HepG2 (cell line): Measurements from ENCODE around the gene GGACT. TPM values are rescaled to one million over a fixed set of nuclear protein-coding genes. Genes with fewer than 3 reads are reported as not detected.
A peak's percentile ranks its signal among the peaks of the same experiment; 100 is the strongest.

Source experiments
- AKAP8 ChIP-seq: sonication (generic); formaldehyde crosslinking; IDR thresholded peaks from 2 replicates; pipeline ENCODE4 v1.5.1; 2020; ENCODE audit warnings: mild to moderate bottlenecking, missing genetic modification reagents
- ARID2 ChIP-seq: sonication (generic); formaldehyde crosslinking; IDR thresholded peaks from 2 replicates; pipeline ENCODE4 v1.8.1; 2022; ENCODE audit warnings: mild to moderate bottlenecking, missing genetic modification reagents, borderline replicate concordance
- BRD4 ChIP-seq: sonication (generic); formaldehyde crosslinking; IDR thresholded peaks from 2 replicates; pipeline ENCODE4 v1.4.0; 2020; ENCODE audit warnings: missing genetic modification reagents
- DDIT3 ChIP-seq: sonication (generic); formaldehyde crosslinking; IDR thresholded peaks from 2 replicates; pipeline ENCODE4 v1.4.0; 2020; ENCODE audit warnings: mild to moderate bottlenecking, missing genetic modification reagents
- NFAT5 ChIP-seq: sonication (generic); formaldehyde crosslinking; IDR thresholded peaks from 2 replicates; pipeline ENCODE4 v1.4.0; 2020; ENCODE audit warnings: missing genetic modification reagents
- ZBTB3 ChIP-seq: sonication (generic); formaldehyde crosslinking; IDR thresholded peaks from 2 replicates; pipeline ENCODE4 v1.4.0; 2020; ENCODE audit warnings: low read depth, mild to moderate bottlenecking, moderate library complexity, missing genetic modification reagents, borderline replicate concordance
- ZBTB39 ChIP-seq: sonication (generic); formaldehyde crosslinking; IDR thresholded peaks from 2 replicates; pipeline ENCODE4 v1.5.0; 2020; ENCODE audit warnings: missing genetic modification reagents
- ZC3H13 ChIP-seq: sonication (generic); formaldehyde crosslinking; IDR thresholded peaks from 2 replicates; pipeline ENCODE4 v1.8.1; 2023; ENCODE audit warnings: mild to moderate bottlenecking, missing genetic modification reagents, moderate library complexity
- ZNF225 ChIP-seq: sonication (generic); formaldehyde crosslinking; IDR thresholded peaks from 2 replicates; pipeline ENCODE4 v1.4.0; 2020; ENCODE audit warnings: mild to moderate bottlenecking, missing genetic modification reagents
- ZNF263 ChIP-seq: sonication (generic); formaldehyde crosslinking; IDR thresholded peaks from 2 replicates; pipeline ENCODE4 v1.4.0; 2020; ENCODE audit warnings: missing genetic modification reagents
- ZNF572 ChIP-seq: sonication (generic); formaldehyde crosslinking; IDR thresholded peaks from 2 replicates; pipeline ENCODE4 v1.5.1; 2020; ENCODE audit warnings: mild to moderate bottlenecking, missing genetic modification reagents
- ZSCAN30 ChIP-seq: sonication (generic); formaldehyde crosslinking; IDR thresholded peaks from 2 replicates; pipeline ENCODE4 v1.5.0; 2020; ENCODE audit warnings: mild to moderate bottlenecking, missing genetic modification reagents
- polyA plus RNA-seq, 8 experiments: library from polyadenylated mRNA; depleted of rRNA in 3 of 8; stranded (reverse) in 7 of 8; unstranded in 1 of 8; fragments of >200 nt; fragmentation: Illumina TruSeq in 4 of 8; extraction: Trizol in 4 of 8; gene quantifications; 2 replicates each; pipeline versions ENCODE4 v1.2.1 to v1.2.3, GENCODE V29; 2011 to 2016; ENCODE audit warnings: low read depth in 4 of 8, missing spikeins in 1 of 8, mixed read lengths in 1 of 8; ENCODE audit not compliant: insufficient read depth in 1 of 8
- total RNA-seq, 5 experiments: library from RNA; depleted of rRNA; stranded (reverse); fragments of >200 nt; fragmentation: Illumina TruSeq; extraction: Trizol; gene quantifications; 2 replicates each; pipeline ENCODE4 v1.2.3, GENCODE V29; 2016; ENCODE audit warnings: low read depth in 1 of 5
- TF ChIP-seq, protein P1 (sequence below): sonication (generic); formaldehyde crosslinking; conservative IDR thresholded peaks from 2 replicates; pipeline ENCODE4 v1.8.1; 2023; ENCODE audit warnings: missing genetic modification reagents
- TF ChIP-seq, protein P2 (sequence below): sonication (generic); formaldehyde crosslinking; IDR thresholded peaks from 2 replicates; pipeline ENCODE4 v1.4.0; 2020; ENCODE audit warnings: missing genetic modification reagents

The GGACT gene
- total and polyA plus RNA-seq, 2 of the 13 experiments (the other 11 are each of a cell fraction or from before 2014, with no cell fraction given) = 1.7 to 1.9 TPM

GRCh38 chr13:100588331-100589177 lies at the start of gene GGACT (continued):
- TF ChIP-seq, protein P1, sequence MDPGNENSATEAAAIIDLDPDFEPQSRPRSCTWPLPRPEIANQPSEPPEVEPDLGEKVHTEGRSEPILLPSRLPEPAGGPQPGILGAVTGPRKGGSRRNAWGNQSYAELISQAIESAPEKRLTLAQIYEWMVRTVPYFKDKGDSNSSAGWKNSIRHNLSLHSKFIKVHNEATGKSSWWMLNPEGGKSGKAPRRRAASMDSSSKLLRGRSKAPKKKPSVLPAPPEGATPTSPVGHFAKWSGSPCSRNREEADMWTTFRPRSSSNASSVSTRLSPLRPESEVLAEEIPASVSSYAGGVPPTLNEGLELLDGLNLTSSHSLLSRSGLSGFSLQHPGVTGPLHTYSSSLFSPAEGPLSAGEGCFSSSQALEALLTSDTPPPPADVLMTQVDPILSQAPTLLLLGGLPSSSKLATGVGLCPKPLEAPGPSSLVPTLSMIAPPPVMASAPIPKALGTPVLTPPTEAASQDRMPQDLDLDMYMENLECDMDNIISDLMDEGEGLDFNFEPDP (CRISPR knock-in tag) = no peak
- TF ChIP-seq ZBTB39 (CRISPR knock-in tag) (no peak), AKAP8 (no peak), NFAT5 (CRISPR knock-in tag) (peak; percentile 87), ZNF263 (no peak; the same call in 1 of the 2 replicates), ARID2 (CRISPR knock-in tag) (no peak), ZNF225 (no peak), ZBTB3 (CRISPR knock-in tag) (no peak; the same call in 1 of the 2 replicates), DDIT3 (CRISPR knock-in tag) (no peak), BRD4 (CRISPR knock-in tag) (no peak; the same call in 1 of the 2 replicates), ZC3H13 (CRISPR knock-in tag) (no peak), ZNF572 (CRISPR knock-in tag) (no peak), ZSCAN30 (CRISPR knock-in tag) (no peak)
- TF ChIP-seq, protein P2, sequence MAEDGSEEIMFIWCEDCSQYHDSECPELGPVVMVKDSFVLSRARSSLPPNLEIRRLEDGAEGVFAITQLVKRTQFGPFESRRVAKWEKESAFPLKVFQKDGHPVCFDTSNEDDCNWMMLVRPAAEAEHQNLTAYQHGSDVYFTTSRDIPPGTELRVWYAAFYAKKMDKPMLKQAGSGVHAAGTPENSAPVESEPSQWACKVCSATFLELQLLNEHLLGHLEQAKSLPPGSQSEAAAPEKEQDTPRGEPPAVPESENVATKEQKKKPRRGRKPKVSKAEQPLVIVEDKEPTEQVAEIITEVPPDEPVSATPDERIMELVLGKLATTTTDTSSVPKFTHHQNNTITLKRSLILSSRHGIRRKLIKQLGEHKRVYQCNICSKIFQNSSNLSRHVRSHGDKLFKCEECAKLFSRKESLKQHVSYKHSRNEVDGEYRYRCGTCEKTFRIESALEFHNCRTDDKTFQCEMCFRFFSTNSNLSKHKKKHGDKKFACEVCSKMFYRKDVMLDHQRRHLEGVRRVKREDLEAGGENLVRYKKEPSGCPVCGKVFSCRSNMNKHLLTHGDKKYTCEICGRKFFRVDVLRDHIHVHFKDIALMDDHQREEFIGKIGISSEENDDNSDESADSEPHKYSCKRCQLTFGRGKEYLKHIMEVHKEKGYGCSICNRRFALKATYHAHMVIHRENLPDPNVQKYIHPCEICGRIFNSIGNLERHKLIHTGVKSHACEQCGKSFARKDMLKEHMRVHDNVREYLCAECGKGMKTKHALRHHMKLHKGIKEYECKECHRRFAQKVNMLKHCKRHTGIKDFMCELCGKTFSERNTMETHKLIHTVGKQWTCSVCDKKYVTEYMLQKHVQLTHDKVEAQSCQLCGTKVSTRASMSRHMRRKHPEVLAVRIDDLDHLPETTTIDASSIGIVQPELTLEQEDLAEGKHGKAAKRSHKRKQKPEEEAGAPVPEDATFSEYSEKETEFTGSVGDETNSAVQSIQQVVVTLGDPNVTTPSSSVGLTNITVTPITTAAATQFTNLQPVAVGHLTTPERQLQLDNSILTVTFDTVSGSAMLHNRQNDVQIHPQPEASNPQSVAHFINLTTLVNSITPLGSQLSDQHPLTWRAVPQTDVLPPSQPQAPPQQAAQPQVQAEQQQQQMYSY (CRISPR knock-in tag) = 0 out of 2 replicates have a peak, but pooled peaks have one; percentile 17
